Activated CD8-positive, alpha-beta memory T cell treated with anti-CD3 and anti-CD28 coated beads for 36 hours (primary cell): ENCODE measurements around the gene NUPR2. TPM values are rescaled to one million over a fixed set of nuclear protein-coding genes. Genes with fewer than 3 reads are reported as not detected.
"Not testable (repeated sequence)": the region's sequence is repeated elsewhere in the genome, so short reads cannot be mapped to it uniquely, and the experiment has no call there.

Experiments used
- CTCF ChIA-PET: fragments of 350-600 bp; sonication (Branson Sonifier 250); formaldehyde crosslinking; loops from one replicate; lab custom pipeline; 2021; ENCODE audit warnings: antibody characterized with exemption; lab: Charles Lee
- POLR2A ChIA-PET: fragments of 350-600 bp; sonication (Branson Sonifier 250); formaldehyde crosslinking; loops from one replicate; lab custom pipeline; 2021; ENCODE audit warnings: antibody characterized with exemption; lab: Charles Lee
- total RNA-seq, 2 experiments: library from RNA; stranded (reverse); gene quantifications; one replicate each; pipeline ENCODE4 v1.2.3, GENCODE V29; 2021

Gene NUPR2
- not detected for total RNA-seq

GRCh38 chr7:56115852-56116538 lies at the start of gene NUPR2:
Gene NUPR2 (minus strand): TSS chr7:56116417. CDS start chr7:56116314, 103 bp downstream.
- POLR2A ChIA-PET, result no interaction called here
- CTCF ChIA-PET, result no interaction called here

GRCh38 chr7:56157238-56157790 lies 41.1 kb upstream of the NUPR2 start:
- CTCF ChIA-PET, result interaction anchor here (1.1 kb wide), 1 partner anchor 29 kb away, joined by 3 read pairs; no protein-coding TSS in a partner anchor
- POLR2A ChIA-PET, result no interaction called here

- CTCF ChIA-PET, POLR2A ChIA-PET: not testable (repeated sequence)
These were observed 14.8 kb upstream of the NUPR2 start for GRCh38 chr7:56131062-56131461.

- CTCF ChIA-PET, result interaction anchor here (0.7 kb wide), 1 partner anchor 768 kb away, joined by 3 read pairs; no protein-coding TSS in a partner anchor
These were observed 11.2 kb upstream of the NUPR2 start for GRCh38 chr7:56127241-56127975.

GRCh38 chr7:56125831-56126230 lies 9.6 kb upstream of the NUPR2 start:
- POLR2A ChIA-PET, result no interaction called here
- CTCF ChIA-PET, result no interaction called here

More at GRCh38 chr7:56127241-56127975, 11.2 kb upstream of the NUPR2 start:
- POLR2A ChIA-PET, result no interaction called here

- ChIA-PET CTCF (no interaction called here), POLR2A (no interaction called here)
These were observed 8.8 kb upstream of the NUPR2 start for GRCh38 chr7:56124981-56125380.

GRCh38 chr7:56121440-56121839 lies 5.2 kb upstream of the NUPR2 start:
- POLR2A ChIA-PET, result no interaction called here
- CTCF ChIA-PET, result no interaction called here

- CTCF ChIA-PET, result not testable (repeated sequence)
- POLR2A ChIA-PET, result interaction anchor here (0.7 kb wide), 1 partner anchor 13 kb away, joined by 6 read pairs; no protein-coding TSS in a partner anchor
These were observed 4.0 kb downstream of the NUPR2 start for GRCh38 chr7:56112244-56112643.

- CTCF ChIA-PET, result no interaction called here
- POLR2A ChIA-PET, result no interaction called here
These were observed 5.6 kb downstream of the NUPR2 start for GRCh38 chr7:56110611-56111010.

GRCh38 chr7:56107954-56108258 lies 8.3 kb downstream of the NUPR2 start:
- ChIA-PET POLR2A (interaction anchor here (0.6 kb wide), 1 partner anchor 19 kb away, joined by 4 read pairs; no protein-coding TSS in a partner anchor), CTCF (no interaction called here)

GRCh38 chr7:56106108-56107073 lies 9.8 kb downstream of the NUPR2 start, which contains the start of gene CHCHD2:
Gene CHCHD2 (minus strand): TSS chr7:56106476. CDS start chr7:56106413, 63 bp downstream.
- POLR2A ChIA-PET, result interaction anchor here (0.6 to 2.0 kb wide), 5 partner anchors 19 to 1348 kb away, joined by 3 to 13 read pairs (median 4); partner anchors contain the start of genes CCT6A, PSPH, SEC61G and SUMF2
- CTCF ChIA-PET, result interaction anchor here (0.8 to 1.3 kb wide), 2 partner anchors 32 to 143 kb away, joined by 3 read pairs; no protein-coding TSS in a partner anchor

GRCh38 chr7:56105508-56105907 lies 10.7 kb downstream of the NUPR2 start:
- POLR2A ChIA-PET, result interaction anchor here (0.6 to 2.0 kb wide), 4 partner anchors 41 to 1347 kb away, joined by 3 to 13 read pairs (median 4); partner anchors contain the start of genes CCT6A, PSPH, SEC61G and SUMF2
- CTCF ChIA-PET, result interaction anchor here (0.8 to 1.3 kb wide), 3 partner anchors 31 to 142 kb away, joined by 3 read pairs; no protein-coding TSS in a partner anchor

- CTCF ChIA-PET, result interaction anchor here (1.2 kb wide), 1 partner anchor 139 kb away, joined by 3 read pairs; no protein-coding TSS in a partner anchor
- POLR2A ChIA-PET, result not testable (repeated sequence)
These were observed 12.1 kb downstream of the NUPR2 start for GRCh38 chr7:56104138-56104537.

- ChIA-PET CTCF (no interaction called here), POLR2A (interaction anchor here (0.6 to 0.7 kb wide), 2 partner anchors 12 to 1450 kb away, joined by 6 to 9 read pairs; no protein-coding TSS in a partner anchor)
These were observed 16.6 kb downstream of the NUPR2 start for GRCh38 chr7:56099653-56100052.

GRCh38 chr7:56098187-56099008 lies 17.8 kb downstream of the NUPR2 start:
- CTCF ChIA-PET, result not testable (repeated sequence)

GRCh38 chr7:56097700-56098099 lies 18.5 kb downstream of the NUPR2 start:
- ChIA-PET CTCF (no interaction called here), POLR2A (no interaction called here)

More at GRCh38 chr7:56098187-56099008, 17.8 kb downstream of the NUPR2 start:
- POLR2A ChIA-PET, result interaction anchor here (0.7 to 1.0 kb wide), 3 partner anchors 19 to 655 kb away, joined by 3 to 8 read pairs (median 4); no protein-coding TSS in a partner anchor

GRCh38 chr7:56092789-56093531 lies 23.3 kb downstream of the NUPR2 start, which contains the start of gene PHKG1:
Gene PHKG1 (minus strand): TSS chr7:56092952. CDS start chr7:56088941, 4,011 bp downstream.
- POLR2A ChIA-PET, result no interaction called here
- CTCF ChIA-PET, result interaction anchor here (2.5 kb wide), 1 partner anchor 19 kb away, joined by 7 read pairs; no protein-coding TSS in a partner anchor
